NOMO-1 (cell line): ENCODE measurements around the gene CYP19A1.

Experiments
- DNase-seq, 2 experiments: peaks; one replicate each; lab custom pipeline; 2025; ENCODE audit not compliant: unreplicated experiment in 2 of 2; lab: John Stamatoyannopoulos, UW

The CYP19A1 gene

DNA sequence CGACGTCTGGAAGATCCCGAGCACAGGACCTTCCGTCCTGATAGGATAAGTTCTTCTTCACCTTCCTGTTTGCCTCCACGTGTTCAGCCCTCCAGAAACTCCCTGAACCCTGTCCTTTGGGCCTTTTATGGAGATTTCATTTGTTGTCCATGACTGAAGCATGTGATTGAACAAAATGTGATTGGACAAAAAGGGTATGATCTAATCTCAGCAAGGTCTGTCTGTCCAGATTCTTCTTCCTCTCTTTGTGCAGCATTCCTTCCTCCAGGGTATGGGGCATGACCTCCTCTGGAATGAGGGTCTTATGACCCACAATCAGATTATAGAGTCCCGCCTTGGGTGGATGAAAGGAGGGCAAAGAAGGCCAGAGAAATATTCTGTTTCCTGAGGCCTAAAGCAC lies at the start of gene CYP19A1:
Gene CYP19A1, minus strand, starts transcription at position 101 of the 400 bp plus-strand sequence. CDS start 95,684 bp downstream, outside the sequence.
- no peak for DNase-seq

DNA sequence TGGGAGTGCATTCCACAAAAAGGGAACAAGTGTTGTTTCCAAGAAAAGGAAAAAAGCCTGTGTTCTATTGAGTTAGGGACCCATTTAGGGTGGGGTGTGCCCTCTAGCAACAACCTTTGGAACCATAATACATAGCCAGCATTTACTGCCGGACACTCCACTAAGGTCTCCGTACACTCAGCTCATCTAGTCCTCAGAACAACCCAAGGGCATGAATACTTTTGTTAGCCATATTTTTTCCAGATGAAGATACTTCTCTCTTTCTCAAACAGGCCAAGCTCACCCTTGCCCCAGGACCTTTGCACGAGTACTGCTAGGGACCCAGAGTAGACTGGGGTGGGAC lies 49.3 kb upstream of the CYP19A1 start:
- no peak for DNase-seq

GRCh38 chr15:51386960-51387698 lies 48.7 kb upstream of the CYP19A1 start:
- no peak for DNase-seq

GRCh38 chr15:51386486-51386885 lies 48.1 kb upstream of the CYP19A1 start:
- DNase-seq = no peak

DNA sequence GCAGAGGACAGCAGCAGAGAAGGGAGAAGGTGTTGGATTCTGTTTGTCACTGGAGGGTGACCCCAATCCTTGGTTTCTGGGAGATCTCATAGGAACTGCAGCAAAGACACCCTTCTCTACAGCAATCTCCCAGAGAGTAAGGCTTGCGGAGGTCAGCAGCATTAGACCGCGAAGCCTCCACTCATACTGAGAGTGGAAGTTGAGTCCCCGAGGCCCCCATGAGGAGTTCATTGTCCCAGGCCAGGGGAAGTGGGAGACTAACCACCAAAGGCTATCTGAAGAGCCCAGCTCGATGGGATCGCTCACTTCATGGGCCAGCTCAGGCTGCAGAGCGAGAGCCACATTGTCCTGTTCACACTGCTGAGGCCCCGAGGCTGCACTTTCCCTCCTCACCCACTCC lies 47.6 kb upstream of the CYP19A1 start:
- no peak for DNase-seq

DNA sequence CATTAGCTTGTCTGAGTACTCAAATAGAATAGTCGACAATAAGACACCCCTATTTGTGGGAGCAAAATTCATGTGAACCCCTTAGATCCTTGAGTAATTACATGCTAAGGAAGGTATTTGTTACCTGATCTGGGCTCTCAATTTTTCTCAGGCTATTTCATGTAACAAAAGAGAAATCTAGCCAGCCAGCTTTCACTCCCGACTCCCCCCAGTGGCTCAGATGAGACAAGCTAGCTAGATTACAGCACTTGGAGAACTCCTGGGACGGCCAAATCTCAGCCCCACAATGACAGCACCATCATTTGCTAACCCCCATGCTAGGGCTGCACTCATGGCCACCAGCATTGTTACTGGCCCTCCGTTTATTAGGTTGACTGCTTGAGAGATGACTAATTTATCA lies 44.4 kb upstream of the CYP19A1 start:
- peak; percentile 10 to 29 for DNase-seq

DNA sequence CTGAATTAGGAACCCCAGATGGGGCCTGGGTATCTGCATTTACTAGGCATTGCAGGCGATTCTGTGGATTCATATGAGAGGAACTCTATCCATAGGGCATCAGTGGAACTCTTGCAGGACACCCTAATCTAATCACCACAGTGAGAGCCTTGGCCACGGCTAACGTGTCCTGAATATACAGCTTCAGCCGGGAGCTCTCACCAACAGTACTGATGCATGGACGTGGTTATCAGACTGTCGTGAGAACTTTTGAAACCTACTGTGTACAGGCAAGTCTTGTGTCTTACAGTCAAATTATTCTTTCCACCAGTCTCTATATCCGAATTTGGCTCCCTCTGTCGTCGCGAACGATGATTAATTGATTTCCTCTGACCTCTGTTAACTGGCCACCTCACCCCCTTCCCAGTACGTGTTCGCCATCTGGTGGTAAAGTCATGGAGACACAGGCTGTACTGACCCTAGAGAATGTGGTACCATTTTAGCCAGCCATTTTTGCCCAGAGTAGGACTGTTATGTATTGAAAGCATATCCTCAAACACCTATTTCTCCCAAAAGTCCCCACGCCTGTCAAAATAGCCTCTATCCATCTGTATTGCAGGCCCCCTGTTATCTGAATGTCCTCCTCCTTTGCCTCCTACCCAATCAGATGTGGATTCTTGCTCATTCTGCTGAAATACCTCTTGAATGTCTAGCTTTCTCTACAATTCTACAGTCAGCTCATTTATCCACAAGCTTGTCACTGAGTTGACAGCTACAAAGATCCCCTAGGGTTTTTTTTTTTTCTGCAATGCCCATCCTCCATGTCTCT lies 42.8 kb upstream of the CYP19A1 start:
- peak; percentile 68 to 80 for DNase-seq

GRCh38 chr15:51379390-51379789 lies 41.0 kb upstream of the CYP19A1 start:
- DNase-seq = no peak

DNA sequence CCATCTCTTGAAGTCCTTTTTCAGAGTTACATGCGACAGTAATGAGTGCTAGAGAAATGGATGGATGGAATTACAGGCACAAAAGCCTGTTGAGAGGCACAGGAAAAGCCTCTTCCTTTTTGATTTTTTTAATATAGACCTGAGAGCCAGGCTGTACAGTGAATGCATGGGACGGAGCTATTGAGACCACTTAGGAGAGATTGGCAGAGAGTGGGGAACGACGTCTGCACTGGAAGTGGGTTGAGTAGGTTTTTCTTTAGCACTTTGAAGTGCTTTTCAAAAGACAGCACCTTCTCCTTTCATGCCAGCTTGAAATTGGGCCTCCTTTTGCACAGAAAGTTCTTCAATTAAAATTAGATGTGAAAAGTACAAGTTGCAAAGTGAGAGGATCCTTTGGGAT lies 40.0 kb upstream of the CYP19A1 start:
- DNase-seq = no peak

- DNase-seq = no peak
Measured at GRCh38 chr15:51377038-51377786, 38.8 kb upstream of the CYP19A1 start.

DNA sequence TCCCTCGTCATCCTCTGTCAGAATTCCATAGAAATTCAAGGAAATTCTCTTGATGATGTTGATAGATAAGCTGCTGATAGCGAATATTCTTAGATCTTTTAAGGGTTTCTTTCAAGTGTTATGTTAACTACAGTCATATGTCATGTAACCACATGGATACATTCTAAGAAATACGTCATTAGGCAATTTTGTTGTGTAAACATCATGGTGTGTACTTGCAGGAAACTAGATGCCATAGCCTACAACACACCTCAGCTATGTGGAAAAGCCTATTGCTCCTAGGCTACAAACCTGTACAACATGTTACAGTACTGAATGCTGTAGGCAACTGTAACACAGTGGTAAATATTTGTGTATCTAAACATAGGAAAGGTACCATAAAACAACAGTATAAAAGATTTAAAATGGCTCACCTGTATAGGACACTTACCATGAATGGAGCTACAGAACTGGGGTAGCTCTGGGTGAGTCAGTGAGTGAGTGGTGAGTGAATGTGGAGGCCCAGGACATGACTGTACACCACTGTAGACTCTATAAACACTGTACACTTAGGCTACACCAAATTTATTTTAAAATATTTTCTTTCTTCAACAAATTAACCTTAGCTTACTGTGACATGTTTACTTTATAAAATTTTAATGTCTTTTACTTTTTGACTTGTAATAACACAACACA lies 37.7 kb upstream of the CYP19A1 start:
- no peak for DNase-seq

DNA sequence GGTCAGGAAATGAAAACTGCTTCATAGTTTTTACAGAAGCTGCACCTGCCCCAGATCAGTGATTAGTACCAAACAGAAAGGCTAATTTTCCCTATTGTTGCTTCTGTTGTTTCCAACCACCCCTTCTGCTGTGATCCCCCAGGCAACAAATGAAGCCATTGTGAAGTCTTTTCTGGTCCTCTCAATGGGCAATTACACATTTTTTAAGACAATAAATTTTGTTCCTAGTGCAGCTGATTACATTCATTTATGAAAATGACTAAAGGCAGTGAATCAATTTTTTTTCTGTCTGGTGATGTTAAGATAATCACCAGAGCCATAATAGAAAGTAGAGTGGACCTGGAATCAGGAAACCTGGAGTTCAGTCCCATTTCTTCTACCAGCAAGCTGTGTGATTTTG lies 35.7 kb upstream of the CYP19A1 start:
- no peak for DNase-seq

DNA sequence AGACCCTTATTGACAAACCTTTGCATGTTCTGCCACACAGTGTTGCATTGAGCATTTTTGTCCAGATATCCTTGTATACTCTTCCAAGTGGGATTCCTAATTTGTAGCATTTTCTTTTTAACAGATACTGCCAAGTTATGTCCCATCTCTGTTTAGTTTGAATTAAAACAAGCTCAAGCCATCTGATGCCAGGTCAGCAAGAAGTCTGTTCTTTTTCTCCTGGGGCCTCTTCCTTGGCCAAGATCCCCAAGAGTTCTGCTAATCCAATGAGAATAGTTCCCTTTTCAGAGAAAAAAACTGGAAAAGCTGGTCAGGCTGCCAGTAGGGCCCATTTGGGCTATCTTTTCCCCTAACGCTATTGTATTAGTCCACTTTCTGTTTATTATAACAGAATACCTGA lies 32.9 kb upstream of the CYP19A1 start:
- DNase-seq = no peak

DNA sequence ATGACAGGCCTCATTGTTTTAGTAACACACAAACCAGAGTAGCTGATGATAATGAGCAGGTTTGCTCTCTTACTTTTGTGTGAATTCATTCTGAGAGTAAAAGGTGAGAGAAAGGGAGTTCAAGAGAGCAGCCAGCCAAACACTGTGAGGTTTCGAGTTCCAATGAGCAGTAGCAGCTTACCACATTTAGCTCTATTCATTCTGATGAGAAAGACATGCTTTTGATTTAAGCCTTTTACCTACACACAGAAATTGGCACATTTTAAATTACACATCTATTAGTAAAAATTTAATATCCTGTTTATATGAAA lies 31.0 kb upstream of the CYP19A1 start:
- no peak for DNase-seq

GRCh38 chr15:51368751-51369450 lies 30.5 kb upstream of the CYP19A1 start:
- DNase-seq = no peak

GRCh38 chr15:51368307-51368706 lies 29.9 kb upstream of the CYP19A1 start:
- DNase-seq = no peak

DNA sequence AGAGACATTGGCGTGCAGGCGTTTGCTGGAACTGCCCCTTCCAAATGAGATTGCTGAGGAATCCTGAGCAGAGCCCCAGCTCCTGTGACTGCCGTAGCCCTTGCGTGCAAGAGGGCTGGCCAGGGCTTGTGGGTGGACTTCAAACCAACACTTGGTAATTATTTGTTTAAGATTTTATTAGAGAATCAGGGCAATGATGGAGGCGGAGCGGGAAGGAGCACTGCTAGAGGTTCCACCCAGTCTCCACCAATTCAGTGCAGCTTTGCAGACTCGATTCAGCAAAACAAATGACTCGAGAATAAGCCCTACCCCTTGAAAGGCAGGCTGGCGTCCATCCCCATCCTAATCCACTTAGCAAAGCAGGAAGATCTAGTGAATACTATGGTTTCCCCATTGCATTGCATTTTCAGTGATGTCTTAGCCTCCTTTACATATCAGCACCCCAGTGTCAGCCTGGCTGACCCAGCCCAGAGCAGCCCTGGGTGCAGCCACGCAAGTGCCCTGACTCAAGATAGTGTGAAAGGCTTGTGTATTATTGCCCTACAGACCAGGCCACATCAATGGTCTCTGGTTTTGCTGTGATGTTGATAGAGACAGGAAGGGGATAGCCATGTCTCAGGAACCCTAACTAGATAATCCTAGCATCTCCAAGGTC lies 29.1 kb upstream of the CYP19A1 start:
- no peak for DNase-seq

DNA sequence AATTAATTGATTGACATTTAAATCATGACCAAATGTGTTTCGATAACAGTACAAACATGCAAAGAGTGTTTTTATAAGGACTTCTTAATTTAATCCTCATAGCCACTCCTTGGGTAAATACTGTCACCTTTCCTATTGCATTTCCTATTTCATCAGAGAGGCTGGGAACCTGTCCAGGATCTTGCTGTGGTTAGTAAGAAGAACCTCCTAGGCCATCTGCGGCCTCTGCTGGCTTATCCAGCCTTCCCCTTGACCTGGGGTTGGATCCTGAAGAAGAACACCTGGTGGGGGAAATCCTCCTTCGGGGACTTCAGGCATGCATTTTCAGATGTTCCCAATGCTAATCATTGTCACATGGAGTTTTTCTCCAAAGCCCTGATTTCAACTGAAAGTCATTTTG lies 28.5 kb upstream of the CYP19A1 start:
- DNase-seq = no peak

GRCh38 chr15:51366071-51366470 lies 27.7 kb upstream of the CYP19A1 start:
- DNase-seq = no peak

- no peak for DNase-seq
Measured at GRCh38 chr15:51365417-51365816, 27.0 kb upstream of the CYP19A1 start.
